ENCODE data around the gene SCN1B.

Gene SCN1B

DNA sequence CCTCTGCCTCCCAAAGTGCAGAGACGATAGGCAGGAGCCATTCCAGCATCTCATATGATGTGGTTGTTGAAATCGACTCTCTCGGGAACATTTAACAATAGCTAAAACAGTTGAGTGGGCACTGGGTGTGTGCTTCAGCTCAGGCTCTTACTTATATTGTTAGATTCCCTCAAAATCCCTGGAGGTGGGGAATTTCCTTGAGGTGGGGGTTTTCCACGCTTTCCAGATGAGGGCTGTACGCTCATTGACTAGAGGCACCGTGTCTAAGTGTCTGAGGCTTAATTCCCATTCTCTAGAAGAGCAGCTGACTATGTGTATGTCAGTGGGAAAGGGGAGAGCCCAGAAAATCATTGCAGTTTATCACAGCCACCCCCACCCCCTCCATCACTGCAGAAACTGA lies 41.0 kb upstream of the SCN1B start:
- H3K9me3 ChIP-seq (ENCODE audit: control insufficient read depth, insufficient read depth, low read depth, low read length), result peaks cover 4% of the 10 kb centered on the region; the same call in 1 of the 2 replicates
- TF ChIP-seq SCRT1 (tag by site-specific recombination; IDR thresholded peaks at IDR 0.05; ENCODE audit: borderline replicate concordance) (no peak), ZNF560 (tag by site-specific recombination; IDR thresholded peaks at IDR 0.05; ENCODE audit: borderline replicate concordance) (no peak), ZBTB21 (tag by site-specific recombination; IDR thresholded peaks at IDR 0.05) (no peak), ZNF521 (tag by site-specific recombination; IDR thresholded peaks at IDR 0.05) (no peak), ZNF785 (tag by site-specific recombination; IDR thresholded peaks at IDR 0.05) (no peak), ZNF555 (tag by site-specific recombination; conservative IDR thresholded peaks at IDR 0.05) (no peak), ZNF776 (tag by site-specific recombination; IDR thresholded peaks at IDR 0.05; ENCODE audit: borderline replicate concordance) (no peak), ZNF544 (tag by site-specific recombination; IDR thresholded peaks at IDR 0.05) (no peak), SP7 (tag by site-specific recombination; IDR thresholded peaks at IDR 0.05) (no peak), ZNF10 (tag by site-specific recombination; IDR thresholded peaks at IDR 0.05) (no peak)
- TF ChIP-seq, protein P1, sequence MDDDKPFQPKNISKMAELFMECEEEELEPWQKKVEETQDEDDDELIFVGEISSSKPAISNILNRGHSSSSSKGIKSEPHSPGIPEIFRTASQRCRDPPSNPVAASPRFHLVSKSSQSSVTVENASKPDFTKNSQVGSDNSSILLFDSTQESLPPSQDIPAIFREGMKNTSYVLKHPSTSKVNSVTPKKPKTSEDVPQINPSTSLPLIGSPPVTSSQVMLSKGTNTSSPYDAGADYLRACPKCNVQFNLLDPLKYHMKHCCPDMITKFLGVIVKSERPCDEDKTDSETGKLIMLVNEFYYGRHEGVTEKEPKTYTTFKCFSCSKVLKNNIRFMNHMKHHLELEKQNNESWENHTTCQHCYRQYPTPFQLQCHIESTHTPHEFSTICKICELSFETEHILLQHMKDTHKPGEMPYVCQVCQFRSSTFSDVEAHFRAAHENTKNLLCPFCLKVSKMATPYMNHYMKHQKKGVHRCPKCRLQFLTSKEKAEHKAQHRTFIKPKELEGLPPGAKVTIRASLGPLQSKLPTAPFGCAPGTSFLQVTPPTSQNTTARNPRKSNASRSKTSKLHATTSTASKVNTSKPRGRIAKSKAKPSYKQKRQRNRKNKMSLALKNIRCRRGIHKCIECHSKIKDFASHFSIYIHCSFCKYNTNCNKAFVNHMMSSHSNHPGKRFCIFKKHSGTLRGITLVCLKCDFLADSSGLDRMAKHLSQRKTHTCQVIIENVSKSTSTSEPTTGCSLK (tag by site-specific recombination; IDR thresholded peaks at IDR 0.05), result no peak
- no peak overlapping the region for H3K27ac ChIP-seq (ENCODE audit: extremely low read depth, low read depth, low read length)
- H3K36me3 ChIP-seq (ENCODE audit: control insufficient read depth in 2 of 2, insufficient read depth in 1 of 2, low read length in 2 of 2), result no peaks in the 10 kb centered on the region; a peak in 1 of 3 replicates
- POLR2A ChIA-PET, result interaction anchor here (0.8 to 1.3 kb wide), 2 partner anchors 10 to 55 kb away, joined by 6 to 17 read pairs; partner anchors contain the start of gene GRAMD1A
- no peaks in the 10 kb centered on the region for H3K4me1 ChIP-seq (ENCODE audit: control insufficient read depth, insufficient read depth, low read length)
- H3K4me3 ChIP-seq (ENCODE audit: low read depth, low read length), result no peak overlapping the region
- CTCF ChIA-PET, result interaction anchor here (1.1 to 1.9 kb wide), 3 partner anchors 12 to 55 kb away, joined by 4 to 14 read pairs (median 5); no protein-coding TSS in a partner anchor

DNA sequence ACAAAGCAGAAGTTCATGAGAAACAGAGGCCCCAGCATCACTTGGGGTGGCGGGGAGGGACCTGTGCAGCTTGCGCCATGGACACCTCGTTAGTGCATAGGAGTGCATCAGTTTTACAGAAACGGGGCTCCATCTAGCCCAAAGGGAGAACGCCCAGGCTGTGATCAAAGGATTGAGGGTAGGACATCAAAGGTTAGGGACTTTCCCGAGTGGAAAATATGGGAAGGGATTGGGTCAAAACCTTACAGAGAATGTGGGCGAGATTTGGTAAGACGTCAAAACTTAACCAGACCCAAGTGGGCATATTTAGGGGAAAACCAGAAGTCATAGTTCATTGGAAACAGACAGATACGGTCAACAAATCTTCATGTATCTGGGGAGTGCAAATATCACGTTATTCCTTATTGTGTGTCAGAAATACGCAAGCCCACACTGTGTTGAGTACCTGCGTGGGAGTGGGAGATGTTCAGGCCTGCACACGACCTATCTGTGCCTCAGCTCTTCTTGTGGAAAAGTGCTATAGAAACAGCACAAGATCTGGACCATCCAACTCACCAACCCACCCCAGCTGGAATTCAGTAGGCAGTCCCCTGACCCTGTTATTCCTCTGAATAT lies 39.6 kb upstream of the SCN1B start:
- CTCF ChIA-PET, result interaction anchor here (0.7 to 1.0 kb wide), 4 partner anchors 17 to 144 kb away, joined by 3 read pairs; partner anchors contain the start of gene LGI4

DNA sequence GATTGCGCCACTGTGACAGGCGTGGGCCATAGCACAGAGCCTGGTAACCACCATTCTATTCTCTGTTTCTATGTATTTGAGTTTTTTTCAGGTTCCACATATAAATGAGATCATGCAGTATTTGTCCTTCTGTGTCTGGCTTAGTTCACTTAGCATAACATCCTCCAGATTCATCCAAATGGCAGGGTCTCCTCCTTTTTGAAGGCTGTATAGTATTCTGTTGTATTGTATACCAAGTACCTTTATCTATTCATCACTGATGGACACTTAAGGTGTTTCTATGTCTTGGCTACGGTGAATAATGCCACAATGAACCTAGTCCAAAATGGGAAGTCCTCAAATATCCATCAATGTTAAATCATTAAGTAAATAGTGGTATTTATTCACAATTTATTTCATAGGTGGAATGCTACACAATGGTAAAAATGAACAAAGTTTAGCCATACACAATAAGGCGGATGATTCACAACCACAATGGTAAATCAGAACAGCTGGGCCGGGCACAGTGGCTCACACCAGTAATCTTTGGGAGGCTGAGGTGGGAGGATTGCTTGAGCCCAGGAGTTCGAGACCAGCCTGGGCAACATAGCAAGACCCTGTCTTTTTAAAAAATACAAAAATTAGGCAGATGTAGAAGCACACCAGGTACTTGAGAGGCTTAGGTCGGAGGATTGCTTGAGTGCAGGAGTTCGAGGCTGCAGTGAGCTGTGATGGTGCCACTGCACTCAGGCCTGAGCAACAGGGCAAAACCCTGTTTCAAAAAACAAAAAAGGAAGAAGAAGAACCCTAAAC lies 38.5 kb upstream of the SCN1B start:
- no peaks in the 10 kb centered on the region; a peak in 1 of 3 replicates for H3K36me3 ChIP-seq (ENCODE audit: control insufficient read depth in 2 of 2, insufficient read depth in 1 of 2, low read length in 2 of 2)
- no peaks in the 10 kb centered on the region for H3K4me1 ChIP-seq (ENCODE audit: control insufficient read depth, insufficient read depth, low read length)
- CTCF ChIA-PET, result interaction anchor here (0.6 to 3.0 kb wide), 4 partner anchors 18 to 1727 kb away, joined by 3 to 18 read pairs (median 4); no protein-coding TSS in a partner anchor
- no peak overlapping the region for H3K27ac ChIP-seq (ENCODE audit: extremely low read depth, low read depth, low read length)
- POLR2A ChIA-PET, result no interaction called here
- peaks cover 4% of the 10 kb centered on the region; the same call in 1 of the 2 replicates for H3K9me3 ChIP-seq (ENCODE audit: control insufficient read depth, insufficient read depth, low read depth, low read length)
- no peak overlapping the region for H3K4me3 ChIP-seq (ENCODE audit: low read depth, low read length)
- TF ChIP-seq, protein P2, sequence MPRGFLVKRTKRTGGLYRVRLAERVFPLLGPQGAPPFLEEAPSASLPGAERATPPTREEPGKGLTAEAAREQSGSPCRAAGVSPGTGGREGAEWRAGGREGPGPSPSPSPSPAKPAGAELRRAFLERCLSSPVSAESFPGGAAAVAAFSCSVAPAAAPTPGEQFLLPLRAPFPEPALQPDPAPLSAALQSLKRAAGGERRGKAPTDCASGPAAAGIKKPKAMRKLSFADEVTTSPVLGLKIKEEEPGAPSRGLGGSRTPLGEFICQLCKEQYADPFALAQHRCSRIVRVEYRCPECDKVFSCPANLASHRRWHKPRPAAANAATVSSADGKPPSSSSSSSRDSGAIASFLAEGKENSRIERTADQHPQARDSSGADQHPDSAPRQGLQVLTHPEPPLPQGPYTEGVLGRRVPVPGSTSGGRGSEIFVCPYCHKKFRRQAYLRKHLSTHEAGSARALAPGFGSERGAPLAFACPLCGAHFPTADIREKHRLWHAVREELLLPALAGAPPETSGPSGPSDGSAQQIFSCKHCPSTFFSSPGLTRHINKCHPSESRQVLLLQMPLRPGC (tag by site-specific recombination; IDR thresholded peaks at IDR 0.05), result no peak
- TF ChIP-seq ZNF501 (tag by site-specific recombination; IDR thresholded peaks at IDR 0.05) (no peak), TCF7L2 (IDR thresholded peaks at IDR 0.05; ENCODE audit: borderline replicate concordance, low read depth, low read length) (no peak), ZNF121 (tag by site-specific recombination; IDR thresholded peaks at IDR 0.05) (peak; percentile 51; the same call in 1 of the 2 replicates), ZNF146 (tag by site-specific recombination; IDR thresholded peaks at IDR 0.05) (peak; percentile 96), ZNF138 (tag by site-specific recombination; IDR thresholded peaks at IDR 0.05; ENCODE audit: borderline replicate concordance) (no peak), ZBTB21 (tag by site-specific recombination; IDR thresholded peaks at IDR 0.05) (no peak)
- TF ChIP-seq, protein P3, sequence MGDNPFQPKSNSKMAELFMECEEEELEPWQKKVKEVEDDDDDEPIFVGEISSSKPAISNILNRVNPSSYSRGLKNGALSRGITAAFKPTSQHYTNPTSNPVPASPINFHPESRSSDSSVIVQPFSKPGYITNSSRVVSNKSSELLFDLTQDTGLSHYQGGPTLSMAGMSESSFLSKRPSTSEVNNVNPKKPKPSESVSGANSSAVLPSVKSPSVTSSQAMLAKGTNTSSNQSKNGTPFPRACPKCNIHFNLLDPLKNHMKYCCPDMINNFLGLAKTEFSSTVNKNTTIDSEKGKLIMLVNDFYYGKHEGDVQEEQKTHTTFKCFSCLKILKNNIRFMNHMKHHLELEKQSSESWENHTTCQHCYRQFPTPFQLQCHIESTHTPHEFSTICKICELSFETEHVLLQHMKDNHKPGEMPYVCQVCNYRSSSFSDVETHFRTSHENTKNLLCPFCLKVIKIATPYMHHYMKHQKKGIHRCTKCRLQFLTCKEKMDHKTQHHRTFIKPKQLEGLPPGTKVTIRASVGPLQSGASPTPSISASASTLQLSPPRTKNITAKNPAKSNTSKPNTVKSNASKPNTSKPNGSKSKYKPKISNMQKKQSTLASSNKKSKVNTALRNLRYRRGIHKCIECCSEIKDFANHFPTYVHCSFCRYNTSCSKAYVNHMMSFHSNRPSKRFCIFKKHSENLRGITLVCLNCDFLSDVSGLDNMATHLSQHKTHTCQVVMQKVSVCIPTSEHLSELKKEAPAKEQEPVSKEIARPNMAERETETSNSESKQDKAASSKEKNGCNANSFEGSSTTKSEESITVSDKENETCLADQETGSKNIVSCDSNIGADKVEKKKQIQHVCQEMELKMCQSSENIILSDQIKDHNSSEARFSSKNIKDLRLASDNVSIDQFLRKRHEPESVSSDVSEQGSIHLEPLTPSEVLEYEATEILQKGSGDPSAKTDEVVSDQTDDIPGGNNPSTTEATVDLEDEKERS (tag by site-specific recombination; IDR thresholded peaks at IDR 0.05), result 0 out of 2 replicates have a peak, but pooled peaks have one; percentile 20
- TF ChIP-seq, protein P4, sequence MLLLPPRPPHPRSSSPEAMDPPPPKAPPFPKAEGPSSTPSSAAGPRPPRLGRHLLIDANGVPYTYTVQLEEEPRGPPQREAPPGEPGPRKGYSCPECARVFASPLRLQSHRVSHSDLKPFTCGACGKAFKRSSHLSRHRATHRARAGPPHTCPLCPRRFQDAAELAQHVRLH (tag by site-specific recombination; IDR thresholded peaks at IDR 0.05), result peak; percentile 67; the same call in 1 of the 2 replicates

More for the DNA sequence above, 39.6 kb upstream of the SCN1B start:
- Histone ChIP-seq H3K27ac (ENCODE audit: extremely low read depth, low read depth, low read length) (no peak overlapping the region), H3K9me3 (ENCODE audit: control insufficient read depth, insufficient read depth, low read depth, low read length) (peaks cover 4% of the 10 kb centered on the region; the same call in 1 of the 2 replicates), H3K4me1 (ENCODE audit: control insufficient read depth, insufficient read depth, low read length) (no peaks in the 10 kb centered on the region), H3K4me3 (ENCODE audit: low read depth, low read length) (no peak overlapping the region), H3K36me3 (ENCODE audit: control insufficient read depth in 2 of 2, insufficient read depth in 1 of 2, low read length in 2 of 2) (no peaks in the 10 kb centered on the region; a peak in 1 of 3 replicates)
- TF ChIP-seq ZNF571 (tag by site-specific recombination; IDR thresholded peaks at IDR 0.05), result no peak
- peak; percentile 71 for TF ChIP-seq EGR2 (tag by site-specific recombination; IDR thresholded peaks at IDR 0.05; ENCODE audit: low read depth)
- TF ChIP-seq ZNF654 (tag by site-specific recombination; IDR thresholded peaks at IDR 0.05; ENCODE audit: low read depth), result no peak
- TF ChIP-seq ZFHX2 (tag by site-specific recombination; conservative IDR thresholded peaks at IDR 0.05), result peak; percentile 34; the same call in 1 of the 2 replicates
- no peak for TF ChIP-seq HOXC10 (CRISPR knock-in tag; IDR thresholded peaks at IDR 0.05)
- POLR2A ChIA-PET, result interaction anchor here (0.7 to 1.0 kb wide), 2 partner anchors 9 to 171 kb away, joined by 3 to 4 read pairs; no protein-coding TSS in a partner anchor

Data from HEK293 (cell line).